Activated CD8-positive, alpha-beta memory T cell treated with anti-CD3 and anti-CD28 coated beads, Interleukin-2, amount 50 U/mL, for 1 hour (primary cell): Measurements from ENCODE around the gene SLC10A7.

Experiments
- DNase-seq: peaks from one replicate; pipeline ENCODE4 v3.0.0-alpha.2; 2020; ENCODE audit errors: extremely low read depth

Gene SLC10A7

DNA sequence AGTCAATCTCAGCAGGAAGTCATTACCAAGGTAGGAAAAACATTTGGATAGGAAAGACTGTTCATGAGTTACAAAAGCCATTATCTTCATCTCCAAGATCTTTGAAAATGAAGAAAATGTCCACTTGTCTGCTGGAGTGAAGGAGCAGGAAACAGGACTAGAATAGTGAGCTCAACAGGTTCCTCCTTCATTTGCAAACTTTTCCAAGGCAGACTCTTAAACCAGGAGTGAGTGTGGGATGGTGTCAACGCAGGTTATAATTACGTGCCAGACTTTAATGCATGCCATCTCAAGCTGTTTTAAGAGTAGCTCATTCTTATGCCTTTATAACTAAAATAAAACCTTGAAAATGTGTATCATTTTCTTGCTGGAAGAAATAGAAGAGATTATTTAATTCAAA, 310.9 kb downstream of the SLC10A7 start:
- no peak for DNase-seq

GRCh38 chr4:146207410-146207809, 314.3 kb downstream of the SLC10A7 start:
- no peak for DNase-seq
